ENCODE results near the gene AURKB.

AURKB gene

DNA sequence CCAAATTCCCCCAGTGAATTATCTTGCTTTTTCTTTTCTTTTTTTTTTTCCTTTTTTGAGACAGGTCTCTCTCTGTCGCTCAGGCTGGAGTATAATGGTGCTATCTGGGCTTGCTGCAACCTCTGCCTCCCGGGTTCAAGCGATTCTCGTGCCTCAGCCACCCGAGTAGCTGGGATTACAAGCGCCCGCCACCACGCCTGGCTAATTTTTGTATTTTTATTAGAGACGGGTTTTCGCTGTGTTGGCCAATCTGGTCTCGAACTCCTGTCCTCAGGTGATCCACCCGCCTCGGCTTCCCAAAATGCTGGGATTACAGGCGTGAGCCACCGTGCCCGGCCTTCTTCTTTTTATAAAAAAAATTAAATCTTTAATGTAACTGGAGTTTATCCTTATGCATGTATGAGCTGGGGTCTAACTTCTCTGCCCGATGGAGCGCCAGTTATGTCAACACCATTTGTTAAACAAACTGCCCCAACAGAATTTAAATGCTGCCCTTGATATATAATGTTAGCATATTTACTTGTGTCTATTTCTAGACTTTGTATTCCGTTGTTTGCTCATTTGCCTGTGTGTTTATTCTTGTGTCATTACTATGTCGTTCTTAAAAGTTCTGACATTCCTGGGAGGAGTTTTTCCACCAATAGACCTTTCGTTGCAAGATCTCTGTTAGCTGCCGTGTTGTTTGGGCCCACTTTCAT, 535 bp upstream of the AURKB start:
- Mint-ChIP-seq H3K4me1 (peaks cover 44% of the 10 kb centered on the region), H3K4me3 (peak overlapping the region; percentile 93), H3K9me3 (no peaks in the 10 kb centered on the region), H3K27ac (peak overlapping the region; percentile 95), H3K27me3 (ENCODE audit: low read depth, poor library complexity) (peaks cover 17% of the 10 kb centered on the region), H3K36me3 (ENCODE audit: low read depth) (peaks cover 18% of the 10 kb centered on the region)
- no peak for DNase-seq
- TF ChIP-seq CTCF (IDR thresholded peaks at IDR 0.05) = no peak

- Mint-ChIP-seq H3K4me3 (peak overlapping the region; percentile 4), H3K27me3 (ENCODE audit: low read depth, poor library complexity) (peaks cover 4% of the 10 kb centered on the region), H3K36me3 (ENCODE audit: low read depth) (peaks cover 44% of the 10 kb centered on the region), H3K27ac (peak overlapping the region; percentile 29), H3K4me1 (peaks cover 40% of the 10 kb centered on the region), H3K9me3 (no peaks in the 10 kb centered on the region)
- TF ChIP-seq CTCF (IDR thresholded peaks at IDR 0.05) = no peak
- no peak for DNase-seq
Observed at GRCh38 chr17:8206536-8206935, 3.8 kb downstream of the AURKB start.

GRCh38 chr17:8204761-8205555, 5.4 kb downstream of the AURKB start:
- Mint-ChIP-seq H3K4me1 (peaks cover 31% of the 10 kb centered on the region), H3K36me3 (ENCODE audit: low read depth) (peaks cover 56% of the 10 kb centered on the region), H3K27me3 (ENCODE audit: low read depth, poor library complexity) (peaks cover 4% of the 10 kb centered on the region), H3K9me3 (peaks cover 4% of the 10 kb centered on the region), H3K4me3 (peak overlapping the region; percentile 34), H3K27ac (no peak overlapping the region)
- no peak for DNase-seq
- no peak for TF ChIP-seq CTCF (IDR thresholded peaks at IDR 0.05)

DNA sequence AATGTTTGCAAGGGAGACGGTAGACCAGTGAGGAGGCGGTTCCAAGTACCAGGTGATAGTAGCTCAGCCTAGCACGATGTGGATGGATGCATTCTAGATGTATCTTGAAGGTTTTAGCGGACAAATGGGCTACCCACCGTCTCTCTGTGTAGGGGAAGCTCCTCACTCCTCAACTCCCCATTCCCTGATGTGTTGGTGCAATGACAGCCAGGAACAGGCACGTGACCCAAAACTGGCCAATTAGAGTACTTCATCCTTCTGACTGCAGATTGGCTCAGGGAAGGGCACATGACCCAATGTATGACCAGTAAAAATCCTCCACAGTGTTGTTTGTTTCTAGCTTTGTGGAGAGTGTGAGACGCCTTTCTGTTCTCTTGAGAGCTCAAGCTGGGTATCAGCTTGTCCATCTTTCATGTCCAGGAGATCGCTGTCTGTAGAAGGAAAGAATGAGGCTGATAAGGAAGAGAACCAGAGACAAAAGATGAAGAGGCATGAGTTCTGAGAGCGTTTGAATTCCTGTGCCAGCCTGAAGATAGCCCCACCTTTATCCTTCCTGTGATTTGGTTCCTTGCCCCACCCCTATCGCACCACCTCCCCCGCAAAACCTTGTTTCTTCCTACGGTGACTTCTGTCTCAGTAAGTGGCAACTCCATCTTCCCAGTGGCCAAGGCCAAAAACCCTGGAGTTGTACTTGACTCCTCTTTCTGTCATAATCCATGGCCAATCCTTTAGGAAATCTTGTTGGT, 18.1 kb downstream of the AURKB start:
- peaks cover 17% of the 10 kb centered on the region for H3K4me1 Mint-ChIP-seq
- H3K27me3 Mint-ChIP-seq (ENCODE audit: low read depth, poor library complexity) = no peaks in the 10 kb centered on the region
- no peak overlapping the region for H3K27ac Mint-ChIP-seq
- no peak for TF ChIP-seq CTCF (IDR thresholded peaks at IDR 0.05)
- H3K36me3 Mint-ChIP-seq (ENCODE audit: low read depth) = no peaks in the 10 kb centered on the region
- H3K4me3 Mint-ChIP-seq = no peak overlapping the region
- no peaks in the 10 kb centered on the region for H3K9me3 Mint-ChIP-seq
- peak; percentile 64 for DNase-seq

DNA sequence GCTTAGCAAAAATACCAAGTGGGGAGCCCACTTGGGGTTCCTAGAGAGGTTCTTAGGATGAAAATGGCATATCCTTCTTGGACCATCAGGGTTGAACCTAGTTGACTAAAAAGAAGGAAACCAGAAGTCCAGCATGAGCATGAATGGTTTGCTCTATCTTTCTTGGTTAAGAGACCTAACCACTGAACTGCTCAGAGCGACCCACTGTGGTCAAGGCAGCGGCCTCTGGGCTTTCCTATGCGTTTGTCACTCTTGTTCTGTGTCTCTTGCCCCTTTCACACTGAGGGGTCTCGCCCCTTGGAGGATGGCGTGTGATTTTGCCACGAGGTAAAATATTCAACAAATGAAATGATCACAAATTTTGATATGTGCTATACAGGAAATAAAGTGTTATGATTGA, 19.9 kb downstream of the AURKB start:
- Mint-ChIP-seq H3K9me3 (no peaks in the 10 kb centered on the region), H3K27ac (no peak overlapping the region), H3K36me3 (ENCODE audit: low read depth) (no peaks in the 10 kb centered on the region), H3K4me3 (peak overlapping the region; percentile 37), H3K27me3 (ENCODE audit: low read depth, poor library complexity) (no peaks in the 10 kb centered on the region), H3K4me1 (peaks cover 11% of the 10 kb centered on the region)
- no peak for DNase-seq
- no peak for TF ChIP-seq CTCF (IDR thresholded peaks at IDR 0.05)
